NCI-H146 (cell line): ENCODE measurements around the gene ALPP.
"Not testable (repeated sequence)": the region's sequence is repeated elsewhere in the genome, so short reads cannot be mapped to it uniquely, and the experiment has no call there.

Experiments used
- DNase-seq: peaks from one replicate; lab custom pipeline; 2025; lab: John Stamatoyannopoulos, UW

ALPP gene

GRCh38 chr2:232422051-232422450 lies 43.5 kb downstream of the ALPP start:
- no peak for DNase-seq

DNA sequence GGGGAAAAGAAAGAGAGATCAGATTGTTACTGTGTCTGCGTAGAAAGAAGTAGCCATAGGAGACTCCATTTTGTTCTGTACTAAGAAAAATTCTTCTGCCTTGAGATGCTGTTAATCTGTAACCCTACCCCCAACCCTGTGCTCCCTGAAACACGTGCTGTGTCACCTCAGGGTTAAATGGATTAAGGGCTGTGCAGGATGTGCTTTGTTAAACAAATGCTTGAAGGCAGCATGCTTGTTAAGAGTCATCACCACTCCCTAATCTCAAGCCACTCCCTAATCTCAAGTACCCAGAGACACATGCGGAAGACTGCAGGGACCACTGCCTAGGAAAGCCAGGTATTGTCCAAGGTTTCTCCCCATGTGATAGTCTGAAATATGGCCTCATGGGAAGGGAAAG lies 44.4 kb downstream of the ALPP start:
- not testable (repeated sequence) for DNase-seq

GRCh38 chr2:232423407-232423806 lies 44.9 kb downstream of the ALPP start:
- DNase-seq: not testable (repeated sequence)

- no peak for DNase-seq
Observed at GRCh38 chr2:232431705-232432590, 53.4 kb downstream of the ALPP start.
